ENCODE results near the gene MTAP.

The MTAP gene

DNA sequence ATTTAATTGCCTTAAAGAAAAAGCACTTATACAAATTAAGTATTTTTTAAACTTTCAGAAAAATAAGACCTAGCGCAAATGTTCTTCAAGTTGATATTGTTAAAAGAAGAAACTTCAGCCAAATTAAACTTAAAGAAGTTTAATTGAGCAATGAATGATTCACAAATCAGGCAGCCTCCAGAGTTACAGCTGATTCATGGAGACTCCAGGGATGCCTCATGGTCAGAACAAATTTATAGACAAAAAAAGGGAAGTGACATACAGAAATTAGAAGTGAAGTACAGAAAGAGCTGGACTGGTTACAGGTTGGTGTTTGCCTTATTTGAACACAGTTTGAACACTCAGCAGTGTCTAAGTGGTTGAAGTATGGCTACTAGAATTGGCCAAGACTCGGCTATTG lies 131.4 kb downstream of the MTAP start:
- TF ChIP-seq, protein P1, sequence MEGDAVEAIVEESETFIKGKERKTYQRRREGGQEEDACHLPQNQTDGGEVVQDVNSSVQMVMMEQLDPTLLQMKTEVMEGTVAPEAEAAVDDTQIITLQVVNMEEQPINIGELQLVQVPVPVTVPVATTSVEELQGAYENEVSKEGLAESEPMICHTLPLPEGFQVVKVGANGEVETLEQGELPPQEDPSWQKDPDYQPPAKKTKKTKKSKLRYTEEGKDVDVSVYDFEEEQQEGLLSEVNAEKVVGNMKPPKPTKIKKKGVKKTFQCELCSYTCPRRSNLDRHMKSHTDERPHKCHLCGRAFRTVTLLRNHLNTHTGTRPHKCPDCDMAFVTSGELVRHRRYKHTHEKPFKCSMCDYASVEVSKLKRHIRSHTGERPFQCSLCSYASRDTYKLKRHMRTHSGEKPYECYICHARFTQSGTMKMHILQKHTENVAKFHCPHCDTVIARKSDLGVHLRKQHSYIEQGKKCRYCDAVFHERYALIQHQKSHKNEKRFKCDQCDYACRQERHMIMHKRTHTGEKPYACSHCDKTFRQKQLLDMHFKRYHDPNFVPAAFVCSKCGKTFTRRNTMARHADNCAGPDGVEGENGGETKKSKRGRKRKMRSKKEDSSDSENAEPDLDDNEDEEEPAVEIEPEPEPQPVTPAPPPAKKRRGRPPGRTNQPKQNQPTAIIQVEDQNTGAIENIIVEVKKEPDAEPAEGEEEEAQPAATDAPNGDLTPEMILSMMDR (IDR thresholded peaks at IDR 0.05; ENCODE audit: insufficient read depth, low read length, poor library complexity, severe bottlenecking), result no peak
- Histone ChIP-seq H3K4me3 (replicated peaks; ENCODE audit: low read depth, low read length) (no peak overlapping the region), H3K27me3 (replicated peaks; ENCODE audit: control insufficient read depth, insufficient read depth, low read length) (no peaks in the 10 kb centered on the region), H3K36me3 (ENCODE audit: control insufficient read depth, insufficient read depth, low read length) (no peaks in the 10 kb centered on the region)
- no peak for DNase-seq (ENCODE audit: extremely low read depth, insufficient read length)

DNA sequence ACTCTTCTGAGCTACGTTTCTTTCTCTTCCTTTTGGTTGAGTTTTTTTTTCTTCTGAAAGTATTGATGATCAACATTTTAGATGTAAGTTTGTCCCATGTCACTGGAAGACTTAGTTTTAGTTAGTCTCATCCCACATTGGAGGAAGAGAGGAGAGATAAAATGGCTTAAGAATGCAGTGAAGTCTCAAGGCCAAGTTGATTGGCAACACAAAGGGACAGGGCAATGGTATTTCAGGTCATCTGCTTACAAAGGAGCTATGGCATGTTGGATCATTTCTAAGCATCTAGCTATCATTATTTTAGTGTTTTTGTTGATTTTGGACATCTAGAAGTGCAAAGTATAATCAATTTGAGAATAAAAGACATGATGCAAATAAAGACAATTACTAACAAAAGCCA lies 133.2 kb downstream of the MTAP start:
- no peaks in the 10 kb centered on the region for H3K36me3 ChIP-seq (ENCODE audit: control insufficient read depth, insufficient read depth, low read length)

DNA sequence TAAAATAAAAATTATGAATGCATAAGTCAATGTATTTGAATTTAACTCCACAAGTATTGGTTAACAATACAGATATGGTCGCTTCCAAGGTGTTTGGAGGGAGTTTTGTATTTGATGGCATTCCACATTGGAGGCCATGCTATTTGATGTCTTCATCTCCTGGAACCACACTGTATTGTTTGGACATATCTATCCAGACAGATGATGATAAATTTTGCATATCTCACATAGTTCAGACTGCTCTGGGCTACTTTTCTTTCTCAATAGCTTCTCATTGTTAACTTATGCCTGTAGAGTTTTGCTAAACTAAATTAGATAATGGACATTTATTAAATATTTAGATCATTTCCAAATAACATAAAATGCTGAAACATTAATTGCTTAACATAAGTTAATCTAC lies 133.7 kb downstream of the MTAP start:
- TF ChIP-seq, protein P1 (IDR thresholded peaks at IDR 0.05; ENCODE audit: insufficient read depth, low read length, poor library complexity, severe bottlenecking), result no peak
- no peaks in the 10 kb centered on the region for H3K36me3 ChIP-seq (ENCODE audit: control insufficient read depth, insufficient read depth, low read length)
- H3K4me3 ChIP-seq (replicated peaks; ENCODE audit: low read depth, low read length), result no peak overlapping the region
- H3K27me3 ChIP-seq (replicated peaks; ENCODE audit: control insufficient read depth, insufficient read depth, low read length), result no peaks in the 10 kb centered on the region
- no peak for DNase-seq (ENCODE audit: extremely low read depth, insufficient read length)

More for the DNA sequence above, 133.2 kb downstream of the MTAP start:
- TF ChIP-seq, protein P1 (IDR thresholded peaks at IDR 0.05; ENCODE audit: insufficient read depth, low read length, poor library complexity, severe bottlenecking), result no peak
- Histone ChIP-seq H3K27me3 (replicated peaks; ENCODE audit: control insufficient read depth, insufficient read depth, low read length) (no peaks in the 10 kb centered on the region), H3K4me3 (replicated peaks; ENCODE audit: low read depth, low read length) (no peak overlapping the region)
- DNase-seq (ENCODE audit: extremely low read depth, insufficient read length), result no peak

DNA sequence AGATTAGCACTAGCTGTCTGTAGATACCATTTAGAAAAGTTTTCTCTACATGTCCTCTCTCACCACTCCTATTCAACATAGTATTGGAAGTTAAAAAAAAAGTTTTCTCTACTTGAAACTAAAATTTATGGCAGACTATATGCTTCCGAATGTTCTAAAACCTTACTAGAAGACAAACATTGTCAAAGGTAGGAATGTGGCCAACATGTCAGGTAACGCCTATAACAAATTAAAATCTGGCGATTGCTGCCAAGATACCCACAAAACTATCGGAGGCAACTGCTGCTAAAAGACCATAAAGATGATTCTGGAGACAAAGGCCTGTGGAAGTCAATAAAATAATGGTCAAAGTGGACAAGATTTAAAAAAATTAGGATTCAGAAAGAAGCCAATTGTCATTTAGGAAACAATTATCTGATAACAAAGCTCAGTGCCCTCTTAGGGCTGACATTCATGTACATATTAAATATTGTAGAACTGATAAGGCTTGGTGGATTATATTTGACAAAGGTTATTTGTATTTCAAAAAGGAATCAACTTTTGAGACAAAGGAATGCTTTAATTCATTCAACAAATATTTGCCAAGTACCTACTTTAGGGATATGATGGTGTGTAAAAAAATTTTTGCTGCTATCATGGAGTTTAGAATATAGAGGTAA lies 139.0 kb downstream of the MTAP start:
- Histone ChIP-seq H3K36me3 (ENCODE audit: control insufficient read depth, insufficient read depth, low read length) (no peaks in the 10 kb centered on the region), H3K4me3 (replicated peaks; ENCODE audit: low read depth, low read length) (no peak overlapping the region), H3K27me3 (replicated peaks; ENCODE audit: control insufficient read depth, insufficient read depth, low read length) (no peaks in the 10 kb centered on the region; the same call in 1 of the 2 replicates)
- TF ChIP-seq, protein P1 (IDR thresholded peaks at IDR 0.05; ENCODE audit: insufficient read depth, low read length, poor library complexity, severe bottlenecking), result no peak
- DNase-seq (ENCODE audit: extremely low read depth, insufficient read length), result no peak

DNA sequence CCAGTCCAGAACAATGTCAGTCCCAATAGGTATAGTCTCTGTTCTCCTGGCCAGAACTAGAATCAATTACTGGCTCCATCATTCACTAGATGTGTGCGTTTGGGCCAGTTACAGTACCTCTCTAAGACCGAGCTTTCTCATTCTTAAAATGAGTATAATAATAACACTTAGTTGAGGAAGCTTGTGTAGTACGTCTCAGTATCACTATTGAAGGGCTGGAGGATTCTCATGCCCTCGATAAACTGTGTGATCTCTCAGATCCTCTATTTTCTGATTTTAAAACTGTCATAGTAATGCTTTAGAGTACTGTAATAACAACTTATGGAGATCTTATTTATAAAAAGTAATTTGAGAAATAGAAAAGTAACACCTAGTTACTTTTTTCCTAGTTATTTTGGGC lies 141.0 kb downstream of the MTAP start:
- no peak overlapping the region for H3K4me3 ChIP-seq (replicated peaks; ENCODE audit: low read depth, low read length)
- H3K27me3 ChIP-seq (replicated peaks; ENCODE audit: control insufficient read depth, insufficient read depth, low read length), result no peaks in the 10 kb centered on the region; the same call in 1 of the 2 replicates
- H3K36me3 ChIP-seq (ENCODE audit: control insufficient read depth, insufficient read depth, low read length), result no peaks in the 10 kb centered on the region
- DNase-seq (ENCODE audit: extremely low read depth, insufficient read length), result no peak
- TF ChIP-seq, protein P1 (IDR thresholded peaks at IDR 0.05; ENCODE audit: insufficient read depth, low read length, poor library complexity, severe bottlenecking), result no peak

DNA sequence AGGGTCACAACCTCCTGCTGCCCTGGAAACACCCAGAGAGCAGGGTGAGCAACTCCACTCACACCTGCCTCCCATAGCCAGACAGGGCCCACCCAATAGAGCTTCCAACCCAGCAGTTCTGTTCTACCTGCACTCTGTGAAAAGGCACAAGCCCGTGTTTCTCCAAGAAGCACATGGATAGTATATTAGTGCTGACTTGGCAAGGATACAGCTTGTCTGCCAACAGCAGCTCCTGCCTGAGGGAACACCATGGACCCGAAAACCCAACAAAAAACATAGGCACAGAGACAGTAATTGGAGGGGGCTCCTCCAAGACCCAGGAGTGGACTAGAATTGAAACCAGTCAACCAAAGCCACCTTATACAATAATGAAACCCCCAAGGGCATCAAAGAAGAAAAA lies 143.2 kb downstream of the MTAP start:
- DNase-seq (ENCODE audit: extremely low read depth, insufficient read length), result no peak
- TF ChIP-seq, protein P1 (IDR thresholded peaks at IDR 0.05; ENCODE audit: insufficient read depth, low read length, poor library complexity, severe bottlenecking), result no peak
- Histone ChIP-seq H3K36me3 (ENCODE audit: control insufficient read depth, insufficient read depth, low read length) (no peaks in the 10 kb centered on the region), H3K4me3 (replicated peaks; ENCODE audit: low read depth, low read length) (no peak overlapping the region), H3K27me3 (replicated peaks; ENCODE audit: control insufficient read depth, insufficient read depth, low read length) (no peaks in the 10 kb centered on the region; the same call in 1 of the 2 replicates)

Measured in GM06990 (cell line).